Measurements from ENCODE around the gene GTPBP10.

DNA sequence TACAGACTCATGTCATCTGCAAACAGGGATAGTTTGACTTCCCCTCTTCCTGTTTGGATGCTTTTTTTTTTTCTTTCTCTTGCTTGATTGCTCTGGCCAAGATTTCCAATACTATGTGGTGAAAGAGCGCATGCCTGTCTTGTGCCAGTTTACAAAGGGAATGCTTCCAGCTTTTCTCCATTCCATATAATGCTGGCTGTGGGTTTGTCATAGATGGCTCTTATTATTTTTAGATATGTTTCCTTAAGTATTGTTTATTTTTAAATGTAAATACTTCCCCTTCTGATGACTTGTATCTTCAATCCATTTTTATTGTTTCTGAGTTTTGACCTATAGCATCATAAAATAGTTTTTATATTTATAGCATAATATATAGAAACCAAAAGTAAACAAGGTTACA is 43.3 kb upstream of the GTPBP10 start:
- TF ChIP-seq EZH2phosphoT487 (IDR thresholded peaks at IDR 0.05; ENCODE audit: borderline replicate concordance, low read length): no peak
- TF ChIP-seq CTCF (conservative IDR thresholded peaks at IDR 0.05; ENCODE audit: low read depth, low read length): no peak
- TF ChIP-seq EZH2 (IDR thresholded peaks at IDR 0.05; ENCODE audit: low read length, unreplicated experiment): no peak

Data from PC-3 (cell line).